ENCODE data around the gene SARS2.

DNA sequence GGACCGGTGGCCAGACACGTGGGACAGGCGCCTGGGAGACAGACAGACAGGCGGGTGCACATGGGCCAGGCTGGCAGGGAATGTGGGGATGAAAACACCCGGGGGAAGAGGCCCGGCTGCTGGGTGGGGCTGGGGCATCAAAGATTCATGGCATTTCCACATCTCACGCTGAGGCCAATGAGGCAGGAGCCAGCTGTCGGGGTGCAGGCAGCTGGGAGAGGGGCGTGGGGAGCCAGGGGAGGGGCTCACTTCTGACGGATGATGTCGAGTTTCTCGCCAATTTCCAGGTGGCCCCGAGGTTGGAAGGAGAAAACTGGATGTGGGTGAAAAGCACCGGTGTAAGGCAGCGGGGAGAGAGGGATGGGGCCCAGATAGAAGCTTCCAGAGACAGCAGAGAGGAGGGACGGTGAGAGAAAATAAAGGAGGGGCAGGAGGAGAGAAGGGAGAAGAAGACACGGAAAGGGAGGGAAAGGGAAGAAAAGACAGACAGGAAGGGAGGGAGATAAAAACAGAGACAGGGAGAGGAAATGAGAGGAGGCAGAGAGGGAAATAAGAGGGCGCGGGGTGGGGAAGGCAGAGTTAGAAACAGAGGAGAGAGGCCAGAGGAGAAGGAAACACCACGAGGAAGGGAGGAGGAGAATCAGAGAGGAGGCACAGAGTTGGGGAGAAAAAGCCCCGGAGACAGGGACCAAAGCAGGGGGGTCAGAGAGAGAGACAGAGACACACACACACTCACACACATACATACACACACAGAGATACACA, 10.5 kb downstream of the SARS2 start:
- TF ChIP-seq POLR2A (IDR thresholded peaks at IDR 0.05) = no peak
- TF ChIP-seq, protein P1, sequence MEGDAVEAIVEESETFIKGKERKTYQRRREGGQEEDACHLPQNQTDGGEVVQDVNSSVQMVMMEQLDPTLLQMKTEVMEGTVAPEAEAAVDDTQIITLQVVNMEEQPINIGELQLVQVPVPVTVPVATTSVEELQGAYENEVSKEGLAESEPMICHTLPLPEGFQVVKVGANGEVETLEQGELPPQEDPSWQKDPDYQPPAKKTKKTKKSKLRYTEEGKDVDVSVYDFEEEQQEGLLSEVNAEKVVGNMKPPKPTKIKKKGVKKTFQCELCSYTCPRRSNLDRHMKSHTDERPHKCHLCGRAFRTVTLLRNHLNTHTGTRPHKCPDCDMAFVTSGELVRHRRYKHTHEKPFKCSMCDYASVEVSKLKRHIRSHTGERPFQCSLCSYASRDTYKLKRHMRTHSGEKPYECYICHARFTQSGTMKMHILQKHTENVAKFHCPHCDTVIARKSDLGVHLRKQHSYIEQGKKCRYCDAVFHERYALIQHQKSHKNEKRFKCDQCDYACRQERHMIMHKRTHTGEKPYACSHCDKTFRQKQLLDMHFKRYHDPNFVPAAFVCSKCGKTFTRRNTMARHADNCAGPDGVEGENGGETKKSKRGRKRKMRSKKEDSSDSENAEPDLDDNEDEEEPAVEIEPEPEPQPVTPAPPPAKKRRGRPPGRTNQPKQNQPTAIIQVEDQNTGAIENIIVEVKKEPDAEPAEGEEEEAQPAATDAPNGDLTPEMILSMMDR (IDR thresholded peaks at IDR 0.05) = no peak

Data from Peyer's patch (tissue), 4 donors.